ENCODE results near the gene RBM18.

DNA sequence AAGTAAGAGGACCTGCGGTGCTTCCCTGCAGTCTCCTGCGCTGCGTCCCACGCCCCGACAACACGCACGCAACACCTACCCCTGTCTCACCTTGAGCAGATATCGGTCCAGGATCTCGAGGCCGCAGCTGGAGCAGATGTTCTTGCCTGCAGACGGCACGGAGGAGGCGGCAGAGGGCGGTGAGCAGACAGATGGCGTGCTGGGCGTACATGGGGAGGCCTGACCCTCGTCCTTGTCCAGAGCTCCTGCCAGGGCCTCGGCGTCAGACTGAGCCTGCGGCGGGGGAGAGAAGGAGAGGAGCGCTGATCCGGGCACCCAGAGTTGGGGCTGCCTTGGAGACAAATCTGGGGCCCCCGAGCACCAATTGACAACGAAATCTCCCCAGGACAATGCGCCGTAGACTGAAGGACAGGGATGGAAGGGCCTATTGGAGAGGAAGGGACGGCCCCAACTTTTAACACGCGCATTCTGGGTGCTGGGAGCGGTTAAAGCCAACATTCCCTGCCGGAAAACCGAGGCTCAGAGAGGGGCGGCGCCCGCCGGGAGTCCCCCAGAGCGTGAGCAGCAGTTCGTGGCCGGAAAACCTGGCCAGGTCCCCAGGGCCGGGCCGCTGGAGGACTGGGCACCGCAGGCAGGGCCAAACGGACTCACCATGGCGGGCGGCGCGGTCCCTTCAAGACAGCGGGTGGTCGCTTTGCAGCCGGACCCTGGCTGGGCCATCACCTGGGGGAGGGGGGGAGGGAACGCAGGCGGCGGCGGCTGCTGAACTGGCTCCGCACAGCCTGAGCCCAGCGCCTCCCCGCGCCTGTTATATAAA is 37.7 kb downstream of the RBM18 start:
- peak; percentile 84 for TF ChIP-seq EZH2 (IDR thresholded peaks at IDR 0.05; ENCODE audit: low read depth, unreplicated experiment)
- peak in 1 of 2 experiments; percentile 19; a peak in 2 of 4 replicates for TF ChIP-seq CTCF (conservative IDR thresholded peaks at IDR 0.05; ENCODE audit: low read depth in 2 of 2)
- peak; percentile 58 for TF ChIP-seq EZH2phosphoT487 (IDR thresholded peaks at IDR 0.05; ENCODE audit: unreplicated experiment)
- no peak for TF ChIP-seq ZNF462 (CRISPR knock-in tag; IDR thresholded peaks at IDR 0.05)
- no peak for TF ChIP-seq POLR2AphosphoS5 (IDR thresholded peaks at IDR 0.05; ENCODE audit: low read depth)
- TF ChIP-seq STAT1 (IDR thresholded peaks at IDR 0.05; ENCODE audit: unreplicated experiment) = no peak
- no peak for TF ChIP-seq ETS1 (IDR thresholded peaks at IDR 0.05)
- TF ChIP-seq, protein P1, sequence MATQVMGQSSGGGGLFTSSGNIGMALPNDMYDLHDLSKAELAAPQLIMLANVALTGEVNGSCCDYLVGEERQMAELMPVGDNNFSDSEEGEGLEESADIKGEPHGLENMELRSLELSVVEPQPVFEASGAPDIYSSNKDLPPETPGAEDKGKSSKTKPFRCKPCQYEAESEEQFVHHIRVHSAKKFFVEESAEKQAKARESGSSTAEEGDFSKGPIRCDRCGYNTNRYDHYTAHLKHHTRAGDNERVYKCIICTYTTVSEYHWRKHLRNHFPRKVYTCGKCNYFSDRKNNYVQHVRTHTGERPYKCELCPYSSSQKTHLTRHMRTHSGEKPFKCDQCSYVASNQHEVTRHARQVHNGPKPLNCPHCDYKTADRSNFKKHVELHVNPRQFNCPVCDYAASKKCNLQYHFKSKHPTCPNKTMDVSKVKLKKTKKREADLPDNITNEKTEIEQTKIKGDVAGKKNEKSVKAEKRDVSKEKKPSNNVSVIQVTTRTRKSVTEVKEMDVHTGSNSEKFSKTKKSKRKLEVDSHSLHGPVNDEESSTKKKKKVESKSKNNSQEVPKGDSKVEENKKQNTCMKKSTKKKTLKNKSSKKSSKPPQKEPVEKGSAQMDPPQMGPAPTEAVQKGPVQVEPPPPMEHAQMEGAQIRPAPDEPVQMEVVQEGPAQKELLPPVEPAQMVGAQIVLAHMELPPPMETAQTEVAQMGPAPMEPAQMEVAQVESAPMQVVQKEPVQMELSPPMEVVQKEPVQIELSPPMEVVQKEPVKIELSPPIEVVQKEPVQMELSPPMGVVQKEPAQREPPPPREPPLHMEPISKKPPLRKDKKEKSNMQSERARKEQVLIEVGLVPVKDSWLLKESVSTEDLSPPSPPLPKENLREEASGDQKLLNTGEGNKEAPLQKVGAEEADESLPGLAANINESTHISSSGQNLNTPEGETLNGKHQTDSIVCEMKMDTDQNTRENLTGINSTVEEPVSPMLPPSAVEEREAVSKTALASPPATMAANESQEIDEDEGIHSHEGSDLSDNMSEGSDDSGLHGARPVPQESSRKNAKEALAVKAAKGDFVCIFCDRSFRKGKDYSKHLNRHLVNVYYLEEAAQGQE (IDR thresholded peaks at IDR 0.05; ENCODE audit: unreplicated experiment) = no peak
- no peak for TF ChIP-seq JUNB (IDR thresholded peaks at IDR 0.05; ENCODE audit: unreplicated experiment)
- TF ChIP-seq ZNF114 (CRISPR knock-in tag; IDR thresholded peaks at IDR 0.05) = no peak
- TF ChIP-seq CREB1 (CRISPR knock-in tag; IDR thresholded peaks at IDR 0.05; ENCODE audit: low read depth) = no peak

Data from GM23338 (cell line).